ENCODE data around the gene TRPM2.

The TRPM2 gene

DNA sequence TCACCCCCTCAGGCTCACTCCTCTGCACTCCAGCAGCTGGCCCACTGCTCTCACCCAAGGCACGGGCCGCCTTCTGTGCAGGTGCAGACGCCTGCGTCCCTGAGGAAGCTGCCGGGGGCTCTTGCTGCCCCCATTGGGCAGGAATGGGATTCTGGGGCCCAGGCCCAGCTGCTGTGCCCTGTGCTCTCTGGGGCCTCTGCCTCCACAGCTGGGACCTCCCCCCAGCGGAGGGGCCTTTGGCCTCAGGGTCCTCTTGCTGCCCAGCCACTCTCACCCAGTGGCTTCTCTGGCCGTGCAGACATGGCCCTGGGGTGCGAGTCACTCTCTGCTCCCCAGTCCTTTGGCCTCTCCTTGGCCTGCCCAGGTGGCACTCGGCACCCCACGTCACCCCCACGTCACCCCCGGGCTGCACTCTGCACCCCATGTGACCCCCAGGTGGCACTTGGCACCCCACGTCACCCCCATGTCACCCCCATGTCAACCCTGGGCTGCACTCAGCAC lies 82.7 kb downstream of the TRPM2 start:
- TF ChIP-seq, protein P1, sequence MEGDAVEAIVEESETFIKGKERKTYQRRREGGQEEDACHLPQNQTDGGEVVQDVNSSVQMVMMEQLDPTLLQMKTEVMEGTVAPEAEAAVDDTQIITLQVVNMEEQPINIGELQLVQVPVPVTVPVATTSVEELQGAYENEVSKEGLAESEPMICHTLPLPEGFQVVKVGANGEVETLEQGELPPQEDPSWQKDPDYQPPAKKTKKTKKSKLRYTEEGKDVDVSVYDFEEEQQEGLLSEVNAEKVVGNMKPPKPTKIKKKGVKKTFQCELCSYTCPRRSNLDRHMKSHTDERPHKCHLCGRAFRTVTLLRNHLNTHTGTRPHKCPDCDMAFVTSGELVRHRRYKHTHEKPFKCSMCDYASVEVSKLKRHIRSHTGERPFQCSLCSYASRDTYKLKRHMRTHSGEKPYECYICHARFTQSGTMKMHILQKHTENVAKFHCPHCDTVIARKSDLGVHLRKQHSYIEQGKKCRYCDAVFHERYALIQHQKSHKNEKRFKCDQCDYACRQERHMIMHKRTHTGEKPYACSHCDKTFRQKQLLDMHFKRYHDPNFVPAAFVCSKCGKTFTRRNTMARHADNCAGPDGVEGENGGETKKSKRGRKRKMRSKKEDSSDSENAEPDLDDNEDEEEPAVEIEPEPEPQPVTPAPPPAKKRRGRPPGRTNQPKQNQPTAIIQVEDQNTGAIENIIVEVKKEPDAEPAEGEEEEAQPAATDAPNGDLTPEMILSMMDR (IDR thresholded peaks at IDR 0.05; ENCODE audit: insufficient read depth, low read length, missing control alignments), result no peak
- H3K4me3 ChIP-seq (ENCODE audit: low read depth, low read length), result no peak overlapping the region
- ChIA-PET CTCF (no interaction called here), POLR2A (no interaction called here)
- no peak for DNase-seq (ENCODE audit: low read depth, low spot score)

GRCh38 chr21:44436958-44437357 lies 83.5 kb downstream of the TRPM2 start:
- no peak overlapping the region for H3K4me3 ChIP-seq (ENCODE audit: low read depth, low read length)
- ChIA-PET CTCF (no interaction called here), POLR2A (no interaction called here)
- DNase-seq (ENCODE audit: low read depth, low spot score), result no peak
- TF ChIP-seq, protein P1 (IDR thresholded peaks at IDR 0.05; ENCODE audit: insufficient read depth, low read length, missing control alignments), result no peak

- DNase-seq (ENCODE audit: low read depth, low spot score), result no peak
- no peak overlapping the region for H3K4me3 ChIP-seq (ENCODE audit: low read depth, low read length)
- TF ChIP-seq, protein P1 (IDR thresholded peaks at IDR 0.05; ENCODE audit: insufficient read depth, low read length, missing control alignments), result no peak
- CTCF ChIA-PET, result no interaction called here
- POLR2A ChIA-PET, result no interaction called here
Measured at GRCh38 chr21:44437371-44437695, 83.9 kb downstream of the TRPM2 start.

DNA sequence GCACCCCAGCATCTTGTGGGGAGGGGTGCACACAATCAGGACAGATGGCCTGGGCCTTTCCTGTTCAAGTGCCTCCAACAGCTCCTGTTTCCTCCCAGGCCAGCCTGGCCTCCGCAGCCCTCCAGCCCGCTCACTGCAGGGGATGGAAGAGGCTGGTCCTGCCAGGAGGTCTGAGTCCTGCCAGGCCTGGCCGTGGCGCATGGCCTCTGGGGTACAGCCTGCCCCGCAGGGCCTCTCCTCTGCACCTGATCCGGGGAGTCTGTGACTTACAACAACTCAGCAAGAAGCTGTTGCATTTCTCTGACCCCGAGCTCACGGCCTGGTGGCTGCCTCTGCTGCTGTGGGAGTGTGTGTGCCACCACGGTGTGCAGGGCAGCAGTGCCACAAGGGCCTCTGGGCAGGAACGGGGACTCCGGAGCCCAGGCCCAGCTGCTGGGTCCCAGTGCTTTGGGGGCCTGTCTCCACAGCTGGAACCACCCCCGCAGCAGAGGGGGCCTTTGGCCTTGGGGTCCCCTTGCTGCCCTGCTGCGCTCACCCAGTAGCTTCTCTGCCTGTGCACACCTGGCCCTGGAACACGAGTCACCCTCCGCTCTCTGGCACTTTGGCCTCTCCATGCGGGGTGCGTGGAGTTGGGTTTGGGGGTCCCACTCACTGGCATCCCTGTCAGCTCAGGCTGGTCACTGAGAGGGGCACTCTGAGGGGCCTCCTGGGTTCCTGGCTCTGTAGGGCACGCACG lies 84.4 kb downstream of the TRPM2 start:
- CTCF ChIA-PET, result no interaction called here
- POLR2A ChIA-PET, result no interaction called here
- no peak overlapping the region for H3K4me3 ChIP-seq (ENCODE audit: low read depth, low read length)

GRCh38 chr21:44438531-44439210 lies 85.2 kb downstream of the TRPM2 start:
- ChIA-PET CTCF (no interaction called here), POLR2A (no interaction called here)
- TF ChIP-seq, protein P1 (IDR thresholded peaks at IDR 0.05; ENCODE audit: insufficient read depth, low read length, missing control alignments), result no peak
- no peak overlapping the region for H3K4me3 ChIP-seq (ENCODE audit: low read depth, low read length)
- no peak for DNase-seq (ENCODE audit: low read depth, low spot score)

More for the DNA sequence above, 84.4 kb downstream of the TRPM2 start:
- TF ChIP-seq, protein P1 (IDR thresholded peaks at IDR 0.05; ENCODE audit: insufficient read depth, low read length, missing control alignments), result no peak
- no peak for DNase-seq (ENCODE audit: low read depth, low spot score)

DNA sequence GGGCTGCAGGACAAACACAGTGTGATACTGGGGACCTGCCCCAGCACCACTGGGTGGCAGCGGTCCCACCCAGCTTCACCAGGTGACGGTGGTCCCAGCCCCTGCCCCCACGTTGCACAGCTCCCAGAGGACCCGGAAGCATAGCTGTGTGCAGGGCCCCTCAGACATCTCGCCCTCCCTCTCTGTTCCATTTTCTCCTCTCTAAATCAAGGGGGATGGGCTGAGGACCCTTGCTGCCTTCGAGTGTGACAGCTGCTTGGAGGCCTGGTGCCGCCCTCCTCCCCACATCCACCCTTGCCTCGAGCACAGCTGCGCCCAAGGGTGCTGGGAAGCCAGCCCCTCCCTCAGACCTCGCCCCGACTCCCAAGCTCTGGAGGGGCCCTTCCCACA lies 85.8 kb downstream of the TRPM2 start:
- ChIA-PET POLR2A (no interaction called here), CTCF (no interaction called here)
- TF ChIP-seq, protein P1 (IDR thresholded peaks at IDR 0.05; ENCODE audit: insufficient read depth, low read length, missing control alignments), result no peak
- DNase-seq (ENCODE audit: low read depth, low spot score), result no peak
- H3K4me3 ChIP-seq (ENCODE audit: low read depth, low read length), result no peak overlapping the region

Measured in AG04449 (cell line).